GM03348 (cell line): ENCODE measurements around the gene MIF4GD.
"Not testable (repeated sequence)": the region's sequence is repeated elsewhere in the genome, so short reads cannot be mapped to it uniquely, and the experiment has no call there.

Experiments
- DNase-seq: peaks from one replicate; pipeline ENCODE4 v3.0.0; 2012; ENCODE audit warnings: low spot score

MIF4GD gene, protein sequence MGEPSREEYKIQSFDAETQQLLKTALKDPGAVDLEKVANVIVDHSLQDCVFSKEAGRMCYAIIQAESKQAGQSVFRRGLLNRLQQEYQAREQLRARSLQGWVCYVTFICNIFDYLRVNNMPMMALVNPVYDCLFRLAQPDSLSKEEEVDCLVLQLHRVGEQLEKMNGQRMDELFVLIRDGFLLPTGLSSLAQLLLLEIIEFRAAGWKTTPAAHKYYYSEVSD

DNA sequence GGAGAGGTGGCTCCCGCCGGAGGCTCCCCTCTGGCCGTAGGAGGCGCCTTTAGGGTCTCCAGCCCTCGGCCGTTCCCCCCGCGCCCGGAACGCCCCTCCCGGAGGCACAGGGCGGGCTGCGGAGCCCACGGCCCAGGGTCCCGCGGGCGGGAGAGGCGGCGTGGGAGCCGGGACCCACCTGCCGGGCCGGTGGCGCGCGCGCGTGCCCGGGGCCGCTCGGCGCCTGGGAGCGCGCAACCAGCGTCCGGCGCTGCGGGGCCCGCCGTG, at the start of gene MIF4GD:
MIF4GD (minus strand) TSS at position 266 of the 267 bp plus-strand sequence. CDS start 1,036 bp downstream, outside the sequence.
- no peak for DNase-seq

DNA sequence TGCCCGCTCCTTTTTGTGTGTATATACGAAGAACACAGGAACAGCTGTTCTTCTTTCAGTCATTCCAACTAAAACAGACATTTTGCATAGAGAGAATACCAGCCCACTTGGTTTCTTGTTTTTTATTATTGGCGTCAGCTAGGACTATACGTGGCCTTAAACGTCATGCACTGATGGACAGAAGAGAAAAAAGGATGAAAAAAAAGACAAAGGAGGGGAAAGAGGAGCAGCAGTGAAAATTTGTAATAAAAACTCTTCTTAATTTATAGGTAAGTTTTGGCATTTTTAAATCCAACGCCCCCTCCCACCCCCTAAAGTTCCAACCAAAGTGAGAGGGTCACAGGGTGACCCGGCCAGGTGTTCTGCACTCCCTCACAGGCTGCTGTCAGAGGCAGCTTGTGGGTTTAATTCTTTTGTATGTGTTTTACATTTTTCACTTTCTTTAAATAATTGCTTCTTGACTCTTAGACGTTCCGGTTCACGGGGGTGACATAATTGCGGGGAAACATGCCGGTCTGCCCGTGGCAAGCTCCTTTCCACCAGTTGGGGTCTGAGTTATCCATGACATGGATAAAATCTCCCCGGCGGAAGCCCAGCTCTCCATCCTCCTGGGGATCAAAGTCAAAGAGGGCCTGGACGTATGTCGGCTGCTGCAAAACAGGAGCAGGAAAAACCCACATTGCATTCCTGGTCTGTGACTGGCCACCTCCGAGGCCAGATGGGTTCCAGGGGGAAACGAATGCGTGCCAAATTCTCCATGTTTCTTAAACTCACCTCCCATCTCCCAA, 49.1 kb upstream of the MIF4GD start:
- DNase-seq, result no peak

DNA sequence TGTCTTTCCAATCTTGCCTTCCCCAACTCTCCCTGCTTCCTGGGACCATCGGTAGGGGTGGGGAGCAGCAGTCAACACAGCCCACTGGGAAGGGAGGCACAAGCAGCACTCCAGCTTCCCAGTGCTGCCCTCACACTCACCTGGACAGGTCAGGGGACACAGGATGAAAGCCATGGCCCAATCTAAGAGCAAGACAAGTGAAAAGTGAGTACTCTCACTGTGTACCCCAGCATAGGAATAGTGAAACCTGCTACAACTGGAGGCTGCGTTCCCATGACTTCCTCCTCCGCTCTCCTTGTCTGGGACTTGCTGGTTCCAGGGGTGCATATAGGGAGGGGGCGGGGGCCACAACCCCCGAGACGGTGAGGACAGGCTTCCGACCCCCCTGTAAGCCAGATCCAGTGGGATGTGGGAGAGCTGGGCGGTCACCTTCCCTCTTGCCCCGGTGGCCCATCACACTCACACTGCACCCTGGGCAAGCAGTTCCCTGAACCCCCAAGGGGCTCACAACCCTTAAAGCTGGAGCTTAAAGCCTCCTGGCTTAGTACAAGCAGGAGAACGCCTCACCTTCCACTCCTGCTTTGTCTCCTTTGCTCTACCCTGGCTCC, 47.7 kb upstream of the MIF4GD start:
- no peak for DNase-seq

DNA sequence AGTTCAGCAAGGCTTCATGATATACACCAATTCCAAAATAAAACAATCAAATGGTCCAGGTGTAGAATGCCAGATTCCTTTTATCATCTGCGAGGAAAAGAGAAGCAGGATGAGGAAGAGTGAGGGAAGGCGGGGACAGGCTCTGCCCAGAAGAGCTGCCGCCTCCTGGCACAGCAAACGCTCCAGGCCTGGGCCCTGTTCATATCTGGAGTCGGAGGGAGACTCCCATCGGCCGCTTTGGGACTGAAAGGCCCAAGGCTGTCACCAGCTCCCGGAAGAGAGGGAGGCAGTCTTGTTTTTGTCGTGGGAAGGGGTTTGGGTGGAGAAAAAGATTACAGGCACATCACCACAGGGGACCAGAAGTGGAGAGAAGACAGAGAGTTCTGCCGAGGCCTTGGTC, 47.2 kb upstream of the MIF4GD start:
- DNase-seq, result no peak

DNA sequence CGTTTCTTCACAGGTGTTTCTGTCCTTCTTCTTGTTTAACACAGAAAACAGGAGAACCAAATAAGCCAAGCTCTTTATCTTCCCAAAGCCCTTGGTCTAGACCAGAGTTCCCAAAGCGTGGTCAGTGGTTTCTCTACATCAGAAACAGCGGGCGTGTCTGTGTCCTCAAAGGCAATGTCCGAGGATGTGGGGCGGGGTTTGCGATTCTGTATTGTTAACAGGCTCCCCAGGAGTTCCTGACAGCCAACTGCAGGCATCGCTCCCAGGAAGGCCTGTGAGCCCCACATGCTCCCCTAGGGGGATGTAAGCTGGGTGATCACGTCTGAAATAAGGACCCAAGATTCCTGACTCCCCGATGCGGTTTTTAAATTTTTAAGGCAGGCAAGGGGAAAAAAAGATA, 46.6 kb upstream of the MIF4GD start:
- no peak for DNase-seq

DNA sequence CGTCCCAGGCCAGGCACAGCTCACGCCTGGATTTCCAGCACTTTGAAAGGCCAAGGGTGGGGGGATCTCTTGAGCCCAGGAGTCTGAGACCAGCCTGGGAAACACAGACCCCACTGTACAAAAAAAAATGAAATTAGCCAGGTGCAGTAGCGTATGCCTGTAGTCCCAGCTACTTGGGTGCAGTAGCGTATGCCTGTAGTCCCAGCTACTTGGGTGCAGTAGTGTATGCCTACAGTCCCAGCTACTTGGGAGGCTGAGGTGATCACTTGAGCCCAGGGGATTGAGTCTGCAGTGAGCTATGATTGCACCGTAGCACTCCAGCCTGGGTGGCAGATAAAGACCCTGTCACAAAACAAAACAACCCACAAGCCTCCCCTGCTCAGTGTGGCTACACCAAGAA, 45.2 kb upstream of the MIF4GD start:
- no peak for DNase-seq

DNA sequence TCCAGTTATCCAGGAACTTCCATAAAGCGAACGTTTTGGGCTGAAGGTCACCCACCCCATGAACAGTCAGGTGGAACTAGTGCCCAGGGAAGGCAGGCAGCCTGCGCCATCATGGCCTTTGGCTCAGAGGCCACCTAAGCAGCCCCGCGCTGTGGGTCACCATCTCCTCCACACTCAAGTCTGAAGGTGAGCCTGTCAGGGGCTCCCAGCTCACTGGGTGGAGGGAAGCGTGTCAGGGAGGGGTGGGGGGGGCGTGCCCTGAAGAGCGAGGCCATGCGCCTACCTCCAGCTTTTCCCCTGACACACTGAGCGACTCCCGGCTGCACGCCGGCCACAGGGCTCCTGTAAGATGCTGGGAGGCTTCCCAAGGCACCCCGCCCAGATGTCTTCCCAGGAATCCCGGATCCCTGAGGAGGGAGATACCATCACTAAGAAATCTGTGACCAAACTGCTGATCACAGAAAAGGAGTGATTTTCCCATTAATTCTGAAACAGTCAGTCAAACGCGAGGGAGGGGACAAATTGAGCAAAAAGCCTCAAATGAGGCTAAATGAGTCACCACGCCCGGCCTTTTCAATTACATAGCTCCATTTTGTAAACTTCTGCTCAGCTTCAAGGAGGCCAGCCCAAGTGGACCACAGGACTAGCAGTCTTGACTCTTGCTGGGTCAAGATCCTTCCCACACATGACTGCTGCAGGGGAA, 44.7 kb upstream of the MIF4GD start:
- no peak for DNase-seq

DNA sequence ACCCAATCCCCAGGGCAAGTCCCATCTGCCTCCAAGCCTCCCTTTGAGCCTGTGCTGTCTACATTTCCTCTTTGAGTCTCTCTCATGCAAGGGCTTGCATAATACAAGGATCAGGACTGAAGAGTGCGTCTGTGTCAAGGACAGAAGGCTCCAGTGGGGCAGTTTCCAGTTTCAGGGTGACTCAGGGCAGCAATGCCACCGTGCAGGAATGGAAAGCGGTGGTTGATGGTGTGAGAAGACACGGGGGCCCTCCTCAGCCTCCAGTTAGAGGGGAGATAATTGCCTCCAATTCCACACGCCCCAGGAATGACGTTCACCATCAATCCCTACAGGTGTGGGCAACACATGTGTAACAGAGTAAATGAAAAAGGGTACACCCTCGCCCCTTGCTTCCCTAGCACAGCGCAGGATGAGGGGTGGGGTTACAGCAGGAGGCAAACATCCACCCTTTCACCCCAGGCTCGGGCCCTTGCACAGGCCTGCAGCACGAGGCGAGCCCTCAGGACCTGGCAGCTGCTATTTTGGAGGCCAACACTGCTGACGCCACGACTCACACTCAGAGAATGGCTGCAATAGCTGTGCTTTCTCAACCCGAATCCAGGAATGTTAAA, 43.0 kb upstream of the MIF4GD start:
- no peak for DNase-seq

DNA sequence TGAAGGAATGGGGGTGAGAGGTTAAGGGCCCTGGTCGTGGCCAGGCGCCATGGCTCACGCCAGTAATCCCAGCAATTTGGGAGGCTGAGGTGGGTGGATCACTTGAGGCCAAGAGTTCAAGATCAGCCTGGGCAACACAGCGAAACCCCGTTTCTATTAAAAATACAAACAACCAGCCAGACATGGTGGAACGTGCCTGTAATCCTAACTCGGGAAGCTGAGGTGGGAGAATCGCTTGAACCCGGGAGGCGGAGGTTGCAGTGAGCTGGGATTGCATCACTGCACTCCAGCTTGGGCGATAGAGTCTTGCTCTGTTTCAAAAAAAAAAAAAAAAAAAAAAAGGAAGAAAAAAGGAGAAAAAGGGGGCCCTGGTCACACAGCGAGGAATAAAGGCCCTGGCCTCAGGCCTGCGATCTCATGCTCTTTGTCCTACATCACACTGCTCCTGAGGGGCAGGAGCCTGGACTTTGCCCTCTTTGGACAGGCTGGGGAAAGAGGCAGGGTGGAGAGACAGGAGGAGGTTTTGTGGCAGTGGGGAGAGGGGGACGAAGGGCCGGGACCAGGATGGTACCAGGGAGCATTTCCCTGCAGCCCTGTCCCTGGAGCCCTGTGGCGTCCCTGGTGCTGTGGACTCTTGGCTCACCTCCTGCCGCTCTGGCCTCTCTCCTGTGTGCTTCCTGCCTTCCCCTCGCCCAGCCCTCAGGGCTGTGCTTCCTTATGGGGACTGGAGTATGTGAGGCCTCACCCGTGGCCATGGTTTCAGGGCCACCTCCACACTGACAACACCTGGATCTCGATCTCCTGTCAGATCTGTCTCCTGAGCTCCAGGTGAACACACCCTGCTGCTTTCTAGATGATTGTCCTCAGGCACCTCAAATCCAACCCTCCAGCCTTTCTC, 38.0 kb upstream of the MIF4GD start:
- DNase-seq, result no peak

DNA sequence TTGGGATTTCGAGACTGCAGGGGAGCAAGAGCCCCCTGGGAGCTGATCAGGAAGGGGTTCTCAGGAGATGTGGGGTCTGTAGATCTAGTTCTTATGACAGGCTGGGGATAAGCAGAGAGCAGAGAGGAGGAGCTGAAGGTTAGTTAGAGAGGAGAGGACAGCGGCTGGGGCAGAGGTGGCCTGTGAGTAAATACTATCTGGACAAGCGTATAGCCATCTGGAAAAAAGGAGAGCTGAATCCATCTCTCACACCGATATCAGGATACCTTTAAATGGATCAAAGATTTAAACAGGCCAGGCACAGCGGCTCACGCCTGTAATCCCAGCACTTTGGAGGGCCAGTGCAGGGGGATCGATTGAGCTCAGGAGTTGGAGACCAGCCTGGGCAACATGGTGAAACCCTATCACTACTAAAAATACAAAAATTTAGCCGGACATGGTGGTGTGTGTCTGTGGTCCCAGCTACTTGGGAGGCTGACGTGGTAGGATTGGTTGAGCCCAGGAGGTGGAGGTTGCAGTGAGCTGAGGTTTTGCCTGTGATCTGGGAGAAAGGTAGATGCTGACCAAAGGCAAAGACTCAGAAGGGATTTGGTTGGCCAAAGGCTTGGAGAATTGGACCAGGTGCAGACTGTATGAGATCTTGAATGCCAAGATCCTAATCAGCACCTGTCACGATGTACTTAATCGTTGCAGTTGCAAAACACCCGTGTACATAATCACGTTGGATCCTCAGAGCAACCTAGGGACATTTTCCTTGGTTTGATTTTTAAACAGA, 37.1 kb upstream of the MIF4GD start:
- DNase-seq, result no peak

DNA sequence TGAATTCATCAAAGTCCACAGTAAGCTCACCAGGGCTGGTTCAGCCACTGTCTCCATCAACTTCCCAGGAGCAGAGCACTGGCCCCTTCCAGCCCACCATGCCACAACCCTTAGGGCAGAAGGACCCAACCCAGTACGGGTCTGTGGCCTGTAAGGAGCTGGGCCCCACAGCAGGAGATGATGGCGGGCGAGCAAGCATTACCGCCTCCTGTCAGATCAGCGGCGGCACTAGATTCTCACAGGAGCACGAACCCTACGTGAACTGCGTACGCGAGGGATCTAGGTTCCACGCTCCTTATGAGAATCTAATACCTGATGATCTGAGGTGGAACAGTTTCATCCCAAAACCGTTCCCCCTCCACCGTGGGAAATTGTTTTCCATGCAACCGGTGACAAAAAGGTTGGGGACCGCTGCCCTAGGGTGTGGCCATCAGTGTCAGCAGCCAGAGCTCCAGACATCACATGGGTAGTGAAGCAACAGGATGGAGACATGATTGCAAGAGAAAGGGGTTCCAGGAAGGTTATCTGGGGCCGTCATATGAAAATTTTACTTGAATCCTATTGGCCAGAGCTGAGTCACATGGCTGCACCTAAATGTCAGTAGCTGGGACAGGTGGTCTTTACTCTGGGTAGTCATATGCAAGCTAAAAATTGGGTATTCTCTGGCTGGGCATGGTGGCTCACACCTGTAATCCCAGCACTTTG, 30.6 kb upstream of the MIF4GD start:
- DNase-seq, result no peak

DNA sequence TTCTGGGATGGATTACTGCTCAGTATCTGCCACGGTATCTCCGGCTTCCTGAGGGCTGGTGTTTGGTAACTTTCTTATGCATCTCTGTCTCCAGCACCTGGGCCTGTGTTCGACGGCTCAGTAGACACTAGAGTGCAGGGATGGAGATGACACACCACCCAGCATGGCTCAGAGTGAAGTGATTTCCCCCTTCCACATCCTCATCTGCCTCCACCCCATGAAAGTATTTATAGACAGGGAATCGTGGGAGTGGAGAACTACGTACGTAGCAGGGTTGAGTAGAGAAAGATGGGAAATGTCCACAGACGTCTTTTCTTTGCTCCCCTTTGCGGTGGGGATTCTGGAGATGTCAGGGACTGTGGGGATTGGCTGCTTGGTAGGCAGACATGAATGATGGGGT, 30.0 kb upstream of the MIF4GD start:
- DNase-seq, result no peak

DNA sequence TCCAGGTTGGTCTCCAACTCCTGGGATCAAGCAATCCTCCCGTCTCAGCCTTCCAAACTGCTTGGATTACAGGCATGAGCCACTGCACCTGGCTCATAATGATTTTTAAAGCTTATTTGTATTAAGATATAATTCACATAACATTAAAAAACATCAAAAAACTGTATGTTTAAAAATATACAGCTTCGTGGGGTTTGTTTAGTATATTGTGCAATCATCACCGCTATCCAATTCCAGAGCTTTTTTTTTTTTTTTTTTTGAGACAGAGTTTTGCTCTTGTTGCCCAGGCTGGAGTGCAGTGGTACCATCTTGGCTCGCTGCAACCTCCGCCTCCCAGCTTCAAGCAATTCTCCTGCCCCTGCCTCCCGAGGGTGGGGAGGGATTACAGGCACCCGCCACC, 29.2 kb upstream of the MIF4GD start:
- DNase-seq, result no peak

DNA sequence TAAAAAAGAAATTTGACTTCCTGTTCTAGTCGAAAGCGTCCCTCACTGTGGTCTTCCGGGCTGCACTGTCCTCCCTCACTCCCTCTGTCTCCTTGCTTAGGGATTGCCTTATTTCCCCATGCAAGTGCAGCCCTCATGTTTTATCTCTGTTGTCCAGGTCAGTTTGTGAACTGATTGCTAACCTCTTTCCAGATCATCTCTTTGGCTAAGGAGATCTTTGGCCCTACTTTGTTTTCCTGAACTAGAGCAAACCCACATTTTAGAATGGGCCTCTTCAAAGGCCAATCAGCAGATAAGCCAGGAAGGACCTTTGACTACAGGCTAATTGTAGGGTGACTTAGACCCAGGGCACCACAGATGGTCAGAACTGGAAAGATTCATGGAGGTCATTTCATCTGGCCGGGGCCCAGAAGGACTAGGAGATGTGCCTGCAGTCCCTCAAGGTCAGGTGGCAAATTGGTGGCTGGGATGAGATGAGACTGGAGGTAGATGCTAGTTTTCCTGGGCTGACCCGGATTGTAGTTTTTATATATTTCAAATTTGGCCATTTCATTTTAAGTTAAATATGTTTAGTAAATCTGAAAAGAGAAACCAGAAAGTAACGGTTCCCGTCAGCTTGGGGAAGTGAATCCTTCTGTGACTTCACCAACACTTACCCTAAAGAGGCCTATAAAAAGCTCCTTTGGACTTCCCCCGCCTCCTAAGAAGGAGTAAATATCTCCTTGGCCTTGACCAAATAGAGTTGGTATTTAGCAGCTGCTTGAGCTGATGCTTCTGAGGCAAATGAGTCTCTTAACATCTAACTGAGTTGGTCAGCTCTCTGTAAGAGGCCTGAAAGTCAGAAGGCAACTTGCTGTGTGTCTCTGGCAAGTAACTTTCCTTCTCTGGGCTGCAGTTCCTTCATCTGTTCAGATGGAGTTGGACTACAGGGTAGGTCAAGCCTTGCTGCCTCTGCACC, 24.4 kb upstream of the MIF4GD start:
- no peak for DNase-seq

DNA sequence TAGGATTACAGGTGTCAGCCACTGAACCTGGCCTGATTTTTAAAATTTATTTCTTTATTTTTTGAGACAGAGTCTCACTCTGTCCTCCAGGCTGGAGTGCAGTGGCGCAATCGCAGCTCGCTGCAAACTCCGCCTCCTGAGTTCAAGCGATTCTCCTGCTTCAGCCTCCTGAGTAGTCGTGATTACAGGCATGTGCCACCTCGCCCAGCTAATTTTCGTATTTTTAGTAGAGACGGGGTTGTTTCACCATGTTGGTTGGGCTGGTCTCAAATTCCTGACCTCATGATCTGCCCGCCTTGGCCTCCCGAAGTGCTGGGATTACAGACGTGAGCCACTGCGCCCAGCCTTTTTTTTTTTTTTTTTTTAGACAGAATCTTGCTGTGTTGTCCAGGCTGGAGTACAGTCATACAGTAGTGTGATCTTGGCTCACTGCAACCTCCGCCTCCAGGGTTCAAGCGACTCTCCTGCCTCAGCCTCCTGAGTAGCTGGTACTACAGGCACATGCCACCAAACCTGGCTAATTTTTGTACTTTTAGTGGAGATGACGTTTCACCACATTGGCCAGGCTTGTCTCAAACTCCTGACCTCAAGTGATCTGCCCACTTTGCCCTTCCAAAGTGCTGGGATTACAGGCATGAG, 21.9 kb upstream of the MIF4GD start:
- DNase-seq, result not testable (repeated sequence)

DNA sequence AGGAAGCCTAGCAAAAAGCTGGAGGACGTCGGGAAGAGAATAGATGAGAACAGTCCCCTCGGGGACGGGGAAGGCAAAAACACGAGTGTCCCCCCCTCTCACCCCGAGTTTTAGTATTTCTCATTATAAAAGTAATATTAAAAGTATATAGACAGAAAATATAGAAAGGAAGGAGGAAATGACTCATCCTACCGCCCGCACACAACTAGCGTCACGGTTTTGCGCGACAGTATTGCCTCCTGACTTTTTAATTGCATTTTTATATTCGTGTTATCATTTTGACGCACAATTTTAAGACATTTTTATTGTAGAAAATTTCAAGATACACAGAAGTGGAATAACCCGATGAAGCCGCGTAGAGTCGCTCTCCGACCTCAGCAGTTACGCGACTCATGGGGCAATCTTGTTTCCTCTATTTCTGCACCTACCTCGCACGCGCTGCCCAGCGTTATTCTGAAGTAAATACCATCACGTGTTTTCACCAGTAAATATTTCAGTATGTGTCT, 18.9 kb upstream of the MIF4GD start:
- peak; percentile 59 for DNase-seq

DNA sequence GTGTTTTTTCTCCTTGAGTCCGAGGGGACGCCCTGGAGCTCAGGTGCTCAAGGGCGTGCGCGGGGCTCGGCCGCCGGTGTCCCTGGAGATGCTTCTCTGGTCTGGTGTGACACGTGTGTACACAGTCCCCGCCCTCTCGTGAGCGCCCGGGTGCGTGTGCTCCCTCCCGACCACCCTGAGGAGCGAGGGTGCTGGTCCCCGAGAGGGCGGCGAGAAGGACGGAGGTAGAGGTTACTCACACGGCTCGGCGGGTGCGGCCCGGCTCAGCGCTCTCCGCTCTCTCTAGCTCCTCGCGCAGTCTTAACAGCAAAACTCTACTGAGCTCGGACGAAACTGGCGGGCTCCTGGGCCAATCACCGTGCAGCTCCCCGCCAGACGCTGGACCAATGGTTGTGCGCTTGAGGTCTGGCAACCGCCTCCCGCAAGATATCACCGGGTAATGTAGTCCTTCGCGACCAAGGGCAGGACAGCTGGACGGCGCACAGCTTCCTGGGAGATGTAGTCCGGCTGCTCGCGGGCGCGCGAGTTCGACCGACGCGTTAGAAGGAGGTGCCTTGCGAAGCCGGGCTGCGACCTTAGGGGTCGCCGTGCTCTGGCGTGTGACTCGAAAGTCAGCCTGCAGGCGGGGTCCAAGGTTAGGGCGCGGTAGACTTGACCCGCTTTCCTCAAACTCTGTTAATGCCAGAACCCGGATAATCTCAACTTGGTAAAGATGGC, 18.2 kb upstream of the MIF4GD start, which contains the start of gene SLC25A19:
SLC25A19 (minus strand) TSS at position 319 of the 717 bp plus-strand sequence. CDS start 2,669 bp downstream, outside the sequence.
- DNase-seq, result peak; percentile 99
